Measurements from ENCODE around the gene CTAG2. TPM values are rescaled to one million over a fixed set of nuclear protein-coding genes. Genes with fewer than 3 reads are reported as not detected.

The CTAG2 gene
- not detected in 2 replicates for total RNA-seq

GRCh38 chrX:154653413-154653812 is at the start of gene CTAG2:
Gene CTAG2, minus strand, starts transcription at chrX:154653579. Its CDS starts 64 bp downstream, at chrX:154653515.

GRCh38 chrX:154619182-154619581 is 34.2 kb downstream of the CTAG2 start, which contains the start of gene CTAG1B:
Gene CTAG1B, minus strand, starts transcription at chrX:154619282. Its CDS starts 64 bp downstream, at chrX:154619218.

Other genes starting within 250 kb of the CTAG2 start
- gene DNASE1L1, start 244.3 kb downstream of the CTAG2 start, total RNA-seq: 26.5 and 27.6 TPM in 2 replicates
- 12.3 and 16.3 TPM in 2 replicates for gene TAFAZZIN, start 242.0 kb downstream of the CTAG2 start, total RNA-seq
- gene ATP6AP1, start 224.9 kb downstream of the CTAG2 start, total RNA-seq: 45.9 and 54.3 TPM in 2 replicates
- gene GDI1, start 216.4 kb downstream of the CTAG2 start, total RNA-seq: 59.0 and 65.1 TPM in 2 replicates
- gene FAM50A, start 209.4 kb downstream of the CTAG2 start, total RNA-seq: 42.4 and 49.1 TPM in 2 replicates
- gene PLXNA3, start 195.3 kb downstream of the CTAG2 start, total RNA-seq: 13.2 and 20.2 TPM in 2 replicates
- gene LAGE3, start 174.3 kb downstream of the CTAG2 start, total RNA-seq: 37.9 TPM in 2 replicates
- gene UBL4A, start 167.0 kb downstream of the CTAG2 start, total RNA-seq: 20.4 and 25.5 TPM in 2 replicates
- 36.1 and 45.9 TPM in 2 replicates for gene SLC10A3, start 162.9 kb downstream of the CTAG2 start, total RNA-seq
- 31.1 and 42.8 TPM in 2 replicates for gene FAM3A, start 137.3 kb downstream of the CTAG2 start, total RNA-seq
- 298 and 337 TPM in 2 replicates for gene G6PD, start 106.7 kb downstream of the CTAG2 start, total RNA-seq
- 12.6 and 16.6 TPM in 2 replicates for gene IKBKG, start 106.0 kb downstream of the CTAG2 start, total RNA-seq
- gene CTAG1A, start 68.4 kb downstream of the CTAG2 start, total RNA-seq: not detected in 2 replicates
- gene CTAG1B, start 34.3 kb downstream of the CTAG2 start, total RNA-seq: not detected in 2 replicates
- gene GAB3, start 97.5 kb upstream of the CTAG2 start, total RNA-seq: 2.9 and 3.4 TPM in 2 replicates
- 21.2 and 25.7 TPM in 2 replicates for gene DKC1, start 109.3 kb upstream of the CTAG2 start, total RNA-seq
- gene MPP1, start 151.9 kb upstream of the CTAG2 start, total RNA-seq: 23.8 and 26.8 TPM in 2 replicates
- gene SMIM9, start 181.1 kb upstream of the CTAG2 start, total RNA-seq: not detected in 2 replicates
- 18.8 and 25.0 TPM in 2 replicates for gene F8A1, start 232.8 kb upstream of the CTAG2 start, total RNA-seq

Measured in cardiac ventricle fibroblast (primary cell).